Testis (tissue), 2 donors: ENCODE data around the gene CALCA.

Experiments
- CTCF ChIP-seq, 3 experiments: fragments of 450-650 bp in 2 of 3; fragments of 200-600 bp in 1 of 3; sonication (generic) in 1 of 3; IDR thresholded peaks; one replicate each; pipeline ENCODE4 v1.5.1; 2016 to 2019; ENCODE audit warnings: antibody characterized with exemption in 3 of 3, mild to moderate bottlenecking in 2 of 3, moderate library complexity in 1 of 3
- POLR2A ChIP-seq: fragments of 450-650 bp; IDR thresholded peaks from one replicate; pipeline ENCODE4 v1.6.1; 2017; ENCODE audit warnings: antibody characterized with exemption, mild to moderate bottlenecking, moderate library complexity

DNA sequence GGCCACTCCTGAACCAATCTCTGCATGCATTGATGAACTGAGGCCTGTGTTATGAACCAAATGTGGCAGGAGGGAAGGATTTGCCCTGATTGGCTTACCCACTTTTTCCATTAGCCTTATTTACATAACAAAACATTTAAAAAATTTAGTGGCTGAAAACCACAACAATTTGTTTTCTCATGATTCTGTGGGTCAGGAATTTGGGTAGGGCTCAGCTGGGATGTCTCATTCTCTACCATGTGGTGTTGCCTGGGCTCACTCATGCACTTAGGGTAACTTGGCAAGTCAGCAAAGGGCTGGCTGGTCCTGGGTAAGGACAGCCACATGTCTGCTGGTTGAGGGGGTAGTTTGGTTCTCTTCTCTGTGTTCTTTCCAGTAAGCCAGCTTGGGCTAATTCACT is 45.0 kb downstream of the CALCA start:
- no peak for TF ChIP-seq CTCF (IDR thresholded peaks at IDR 0.05)
- no peak for TF ChIP-seq POLR2A
